Erythroblast (primary cell): ENCODE data around the gene UBR7.

Source experiments
- GATA1 ChIP-seq: IDR thresholded peaks from 2 replicates; pipeline ENCODE4 v1.6.1; 2011; ENCODE audit warnings: low read depth, mild to moderate bottlenecking, control low read depth, low read length, moderate library complexity
- POLR2A ChIP-seq: IDR thresholded peaks from 2 replicates; pipeline ENCODE4 v1.6.1; 2011; ENCODE audit warnings: mild to moderate bottlenecking, low read length

- TF ChIP-seq POLR2A (no peak), GATA1 (no peak)
These were observed 21.7 kb upstream of the UBR7 start for GRCh38 chr14:93185349-93185720.
